Esophagus (tissue), 2 donors: ENCODE results near the gene RPL19. TPM values are rescaled to one million over a fixed set of nuclear protein-coding genes. Genes with fewer than 3 reads are reported as not detected.
"Not testable (repeated sequence)": the region's sequence is repeated elsewhere in the genome, so short reads cannot be mapped to it uniquely, and the experiment has no call there.

Experiments used
- H3K27ac ChIP-seq, 2 donors: one replicate each; pipeline ENCODE4 v1.5.1; 2013; ENCODE audit warnings: low read depth in 2 of 2, mild to moderate bottlenecking in 2 of 2, inconsistent platforms in 1 of 2, low read length in 1 of 2, moderate library complexity in 1 of 2
- H3K27me3 ChIP-seq, 2 donors: one replicate each; pipeline ENCODE4 v1.6.1; 2013; ENCODE audit warnings: low read length in 2 of 2, control low read depth in 1 of 2, mild to moderate bottlenecking in 1 of 2; ENCODE audit not compliant: insufficient read depth in 2 of 2, control insufficient read depth in 1 of 2
- H3K36me3 ChIP-seq, 2 donors: one replicate each; pipeline ENCODE4 v1.6.1; 2013; ENCODE audit warnings: low read length in 1 of 2; ENCODE audit not compliant: control insufficient read depth in 2 of 2, insufficient read depth in 2 of 2
- H3K4me1 ChIP-seq, 2 donors: one replicate each; pipeline ENCODE4 v1.6.1; 2013; ENCODE audit warnings: low read length in 1 of 2; ENCODE audit not compliant: control insufficient read depth in 2 of 2, insufficient read depth in 2 of 2
- H3K4me3 ChIP-seq, 2 donors: one replicate each; pipeline ENCODE4 v1.5.1; 2013; ENCODE audit warnings: low read length in 2 of 2, mild to moderate bottlenecking in 2 of 2, low read depth in 1 of 2, moderate library complexity in 1 of 2
- H3K9me3 ChIP-seq, 2 donors: one replicate each; pipeline ENCODE4 v1.6.1; 2013; ENCODE audit warnings: mild to moderate bottlenecking in 2 of 2, low read depth in 1 of 2, low read length in 1 of 2, moderate library complexity in 1 of 2; ENCODE audit not compliant: control insufficient read depth in 2 of 2, insufficient read depth in 1 of 2
- WGBS, 2 donors: extraction: QIAGEN DNeasy Blood & Tissue Kit; methylation state at CpG; one replicate each; pipeline ENCODE4 v1.1.7; 2013; 5-methylcytosine and 5-hydroxymethylcytosine counted together
- polyA plus RNA-seq, 2 donors: library from polyadenylated mRNA; stranded (reverse); fragments of 200-250 nt; gene quantifications; one replicate each; pipeline ENCODE4 v1.2.3, GENCODE V29; 2013
- donor health status: healthy with polysubstance abuse.
- donor health status: Bipolar disorder and iron deficiency.

The RPL19 gene
- polyA plus RNA-seq, 2 donors, result 2,441 to 3,049 TPM

DNA sequence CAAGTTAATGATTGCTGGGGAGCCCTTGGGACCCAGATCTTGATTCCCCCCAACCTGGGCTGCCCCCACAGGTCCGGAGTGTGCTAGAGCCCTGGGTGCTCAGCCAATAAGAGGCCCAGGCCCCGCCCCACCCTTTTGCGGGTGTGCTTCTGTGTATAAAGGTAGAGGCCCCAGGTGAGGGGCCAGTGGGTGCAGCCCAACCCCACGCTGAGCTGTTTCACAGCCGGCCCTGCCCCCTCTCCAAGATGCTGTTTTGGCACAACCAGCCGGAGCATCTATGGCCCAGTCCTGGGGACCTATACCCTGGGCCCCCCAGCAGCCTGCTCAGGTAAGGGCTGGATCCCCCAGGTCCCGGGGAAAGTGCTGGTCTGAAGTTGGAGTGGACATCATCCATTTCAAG lies 37.5 kb downstream of the RPL19 start:
- Histone ChIP-seq H3K9me3 (no peaks in the 10 kb centered on the region), H3K27me3 (no peaks in the 10 kb centered on the region), H3K4me1 (peaks cover 0 to 4% of the 10 kb centered on the region in 2 donors), H3K36me3 (no peaks in the 10 kb centered on the region), H3K4me3 (no peak overlapping the region), H3K27ac (no peak overlapping the region)
- WGBS, 2 donors, result 70 to 81% methylated on average over 7 of the region's 7 CpGs

DNA sequence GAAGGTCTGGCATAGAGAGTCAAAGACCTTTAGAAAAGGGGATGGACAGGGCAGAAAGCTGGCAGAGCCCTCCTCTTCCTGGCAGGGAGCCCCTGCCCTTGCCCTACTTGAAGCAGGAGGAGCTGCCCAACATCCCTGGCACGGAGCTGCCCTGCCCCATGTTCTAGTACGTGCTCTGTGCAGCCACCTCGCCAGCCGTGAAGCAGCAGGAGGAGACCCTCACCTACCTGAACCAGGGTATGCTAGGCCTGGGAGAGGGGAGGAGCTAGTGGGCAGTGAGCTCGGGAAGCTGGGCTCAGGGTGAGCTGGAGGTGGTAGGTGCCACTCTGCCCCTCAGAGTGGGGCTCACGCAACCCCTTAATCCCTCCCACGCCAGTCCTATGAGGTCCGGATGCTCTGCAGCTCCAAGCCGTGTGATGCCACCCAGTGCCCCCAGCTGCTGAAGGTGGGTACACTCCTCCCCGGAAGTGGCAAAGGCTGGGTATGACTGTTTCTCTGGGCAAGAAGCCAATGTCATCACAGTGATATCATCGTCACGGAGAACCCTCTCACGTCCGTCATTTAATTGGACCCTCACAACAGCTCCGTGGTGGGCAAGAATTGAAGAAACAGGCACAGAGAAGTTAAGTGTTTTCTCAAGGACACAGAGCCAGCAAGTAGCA lies 38.4 kb downstream of the RPL19 start:
- Histone ChIP-seq H3K4me3 (no peak overlapping the region), H3K27me3 (no peaks in the 10 kb centered on the region), H3K9me3 (no peaks in the 10 kb centered on the region), H3K27ac (no peak overlapping the region), H3K36me3 (no peaks in the 10 kb centered on the region), H3K4me1 (peaks cover 0 to 4% of the 10 kb centered on the region in 2 donors)
- 27 to 30% methylated on average over 15 of the region's 15 CpGs for WGBS, 2 donors

DNA sequence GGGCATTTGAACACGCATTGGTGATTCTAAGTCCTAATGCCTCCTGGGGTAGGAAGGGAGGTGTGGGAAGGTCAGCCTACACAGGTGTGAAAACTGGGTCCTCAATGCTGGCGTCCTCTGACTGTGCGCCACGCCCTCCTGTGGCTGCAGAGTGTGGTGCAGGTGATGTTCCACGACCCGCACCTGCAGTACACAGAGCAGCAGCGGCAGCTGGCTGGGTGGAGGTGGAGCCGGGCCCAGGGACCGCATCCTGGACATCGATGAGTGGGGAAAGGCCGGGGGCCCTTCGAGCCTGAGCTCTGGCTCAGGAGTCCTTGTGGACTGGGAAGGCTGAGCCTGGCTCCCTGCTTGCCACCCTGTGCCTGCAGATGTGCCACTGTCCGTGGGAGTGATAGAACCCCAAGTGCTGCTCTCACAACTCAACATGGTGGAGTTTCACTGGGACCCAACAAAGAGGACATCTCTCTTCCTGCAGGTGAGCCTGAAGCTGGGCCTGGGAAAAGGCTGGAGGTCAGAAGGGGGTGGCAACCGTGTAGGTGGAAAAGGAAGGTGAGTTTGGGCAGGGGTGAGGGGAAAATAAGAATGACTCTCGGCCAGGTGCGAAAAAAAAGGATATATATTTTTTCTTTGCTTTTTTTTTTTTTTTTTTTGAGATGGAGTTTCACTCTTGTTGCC lies 39.7 kb downstream of the RPL19 start:
- H3K4me3 ChIP-seq, result no peak overlapping the region
- no peaks in the 10 kb centered on the region for H3K36me3 ChIP-seq
- WGBS, 2 donors, result 25% methylated on average over 16 of the region's 16 CpGs
- peaks cover 0 to 4% of the 10 kb centered on the region in 2 donors for H3K4me1 ChIP-seq
- H3K9me3 ChIP-seq, result no peaks in the 10 kb centered on the region
- H3K27ac ChIP-seq, result no peak overlapping the region
- no peaks in the 10 kb centered on the region for H3K27me3 ChIP-seq

DNA sequence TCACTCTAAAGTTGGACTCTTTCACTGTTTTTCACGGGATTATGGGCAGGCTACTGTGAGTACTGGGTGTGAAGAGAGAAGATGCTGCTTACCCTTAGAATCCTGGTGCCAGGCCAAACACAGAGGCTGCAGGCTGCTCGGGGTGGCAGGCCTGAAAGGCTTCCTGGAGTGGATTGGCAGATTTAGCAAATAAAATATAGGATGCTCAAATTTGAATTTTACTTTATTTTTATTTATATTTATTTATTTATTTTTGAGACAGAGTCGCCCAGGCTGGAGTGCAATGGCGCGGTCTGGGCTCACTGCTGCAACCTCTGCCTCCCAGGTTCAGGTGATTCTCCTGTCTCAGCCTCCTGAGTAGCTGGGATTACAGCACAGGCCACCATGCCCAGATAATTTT lies 40.5 kb downstream of the RPL19 start:
- no peaks in the 10 kb centered on the region for H3K36me3 ChIP-seq
- no peak overlapping the region for H3K4me3 ChIP-seq
- H3K27me3 ChIP-seq, result no peaks in the 10 kb centered on the region
- no peaks in the 10 kb centered on the region for H3K9me3 ChIP-seq
- H3K4me1 ChIP-seq, result peaks cover 0 to 4% of the 10 kb centered on the region in 2 donors
- no peak overlapping the region for H3K27ac ChIP-seq
- 84 to 89% methylated on average over 5 of the region's 5 CpGs for WGBS, 2 donors

DNA sequence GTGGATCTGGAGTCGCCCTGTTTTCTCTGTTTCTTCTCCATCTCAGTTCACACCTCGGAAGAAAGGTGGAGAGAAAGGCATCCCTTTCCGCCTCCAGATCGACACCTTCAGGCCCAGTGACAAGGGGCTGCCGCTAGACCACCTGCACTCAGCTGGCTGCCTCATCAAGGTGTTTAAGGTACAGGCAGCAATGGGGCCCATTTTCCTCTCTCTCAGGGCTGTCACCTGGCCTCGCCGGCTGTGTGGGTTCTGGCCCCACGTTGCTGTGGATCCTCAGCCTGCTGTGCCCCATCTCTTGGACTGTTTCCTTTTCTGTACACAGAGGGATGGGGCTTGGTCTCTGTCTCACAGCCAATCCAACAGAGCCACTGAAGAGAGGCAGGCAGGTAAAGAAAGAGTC lies 43.1 kb downstream of the RPL19 start:
- Histone ChIP-seq H3K27ac (no peak overlapping the region), H3K27me3 (no peaks in the 10 kb centered on the region), H3K36me3 (no peaks in the 10 kb centered on the region), H3K4me3 (no peak overlapping the region), H3K9me3 (no peaks in the 10 kb centered on the region), H3K4me1 (peaks cover 0 to 4% of the 10 kb centered on the region in 2 donors)
- WGBS, 2 donors, result 64 to 67% methylated on average over 8 of the region's 8 CpGs

DNA sequence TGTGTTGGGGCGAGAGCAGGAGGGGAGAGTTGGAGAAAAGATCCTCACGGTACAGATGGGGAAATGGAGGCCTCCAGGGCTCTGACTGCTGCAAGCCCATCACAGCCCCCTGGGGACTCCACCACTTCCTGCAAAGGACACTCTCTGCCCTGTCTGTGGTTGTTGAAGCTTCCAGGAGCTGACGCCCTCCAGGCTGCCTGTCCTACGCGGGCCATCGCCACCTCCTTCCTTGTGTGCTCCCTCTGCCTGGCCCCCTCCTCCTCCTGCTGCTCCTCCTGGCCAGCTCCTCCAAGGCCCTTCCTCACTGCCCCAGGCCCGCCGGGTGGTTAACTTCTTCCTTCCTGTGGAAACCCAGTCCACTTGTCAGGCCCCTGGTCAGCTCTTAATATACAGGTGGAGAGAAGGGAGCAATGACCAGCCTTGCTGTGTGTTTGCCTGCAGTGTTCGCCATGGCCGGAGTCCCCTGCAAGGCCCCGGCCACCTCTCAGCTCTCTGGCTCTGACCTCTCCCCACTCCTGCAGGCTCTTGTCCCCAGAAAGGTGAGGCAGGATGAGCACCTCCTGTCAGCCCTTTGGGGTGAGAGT lies 44.0 kb downstream of the RPL19 start:
- peaks cover 0 to 4% of the 10 kb centered on the region in 2 donors for H3K4me1 ChIP-seq
- no peaks in the 10 kb centered on the region for H3K9me3 ChIP-seq
- no peak overlapping the region for H3K27ac ChIP-seq
- whole genome bisulfite sequencing, 2 donors, result 42 to 50% methylated on average over 11 of the region's 11 CpGs
- no peaks in the 10 kb centered on the region for H3K36me3 ChIP-seq
- H3K27me3 ChIP-seq, result no peaks in the 10 kb centered on the region
- H3K4me3 ChIP-seq, result no peak overlapping the region

DNA sequence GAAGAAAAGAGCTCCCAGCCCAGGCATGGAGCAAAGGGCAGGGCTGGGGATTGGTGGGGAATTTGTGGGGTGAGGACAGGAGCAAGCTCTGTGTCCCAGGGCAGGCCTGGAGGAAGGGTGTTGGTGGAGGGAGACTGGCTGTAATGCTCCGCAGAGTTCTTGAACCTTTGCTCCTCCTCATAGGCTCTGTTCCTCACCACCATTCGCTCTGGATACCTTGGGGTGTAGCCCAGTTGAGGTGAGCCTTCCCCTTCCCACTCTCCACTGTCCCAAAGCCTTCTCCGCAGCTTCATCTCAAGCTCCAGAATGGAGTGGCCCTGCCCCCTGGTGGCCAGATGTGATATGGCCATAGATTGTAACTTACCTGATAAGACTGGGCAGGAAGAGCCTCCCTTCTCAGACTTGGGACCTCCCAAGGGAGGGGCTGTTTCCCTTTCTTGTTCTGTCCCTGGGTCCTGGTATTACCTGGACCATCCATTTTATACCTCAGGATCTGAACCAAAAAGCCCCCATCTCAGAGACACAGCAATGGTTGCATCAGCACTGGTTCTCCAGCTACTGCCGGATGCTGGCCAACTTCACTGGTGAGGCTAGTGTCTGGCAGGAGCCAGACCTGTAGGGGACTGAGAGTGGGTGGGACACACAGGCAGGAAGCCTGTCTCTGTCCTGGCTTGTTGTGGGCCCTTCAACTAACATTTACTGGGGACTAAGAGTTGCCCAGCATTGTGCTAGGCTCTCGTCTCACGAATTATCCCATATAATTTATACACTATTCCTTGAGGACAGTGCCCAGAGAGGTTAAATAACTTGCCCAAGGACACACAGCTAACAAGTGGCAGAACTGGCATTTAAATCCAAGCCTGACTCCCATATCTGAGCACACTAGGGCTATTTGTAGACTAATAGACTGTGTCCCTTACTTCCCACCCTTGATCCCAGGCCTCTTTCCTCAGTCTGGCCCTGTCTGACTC lies 44.8 kb downstream of the RPL19 start:
- H3K36me3 ChIP-seq, result no peaks in the 10 kb centered on the region
- no peaks in the 10 kb centered on the region for H3K27me3 ChIP-seq
- H3K4me1 ChIP-seq, result no peaks in the 10 kb centered on the region
- no peak overlapping the region for H3K27ac ChIP-seq
- WGBS, 2 donors, result 32 to 37% methylated on average over 6 of the region's 6 CpGs
- H3K4me3 ChIP-seq, result no peak overlapping the region
- H3K9me3 ChIP-seq, result no peaks in the 10 kb centered on the region

DNA sequence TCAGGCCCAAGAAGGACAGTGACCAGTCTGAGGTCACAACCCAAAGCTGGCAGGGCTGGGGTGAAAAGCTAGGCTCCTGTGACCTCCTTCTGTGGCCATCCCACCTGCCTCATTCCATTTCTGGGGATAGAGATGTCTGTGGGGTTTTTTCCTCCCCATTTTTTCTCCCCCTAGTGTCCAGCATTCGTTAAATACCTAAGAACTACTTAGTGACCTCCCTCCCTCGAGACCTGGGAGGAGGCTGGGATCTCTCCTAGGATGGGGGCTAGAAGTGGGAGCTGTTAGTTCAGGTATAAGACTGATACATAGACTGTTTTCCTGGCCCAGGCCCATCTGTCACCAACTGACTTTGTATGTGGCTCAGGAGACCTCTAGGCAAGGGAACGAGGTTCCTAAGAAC lies 46.2 kb downstream of the RPL19 start:
- H3K9me3 ChIP-seq, result no peaks in the 10 kb centered on the region
- H3K27me3 ChIP-seq, result no peaks in the 10 kb centered on the region
- no peak overlapping the region for H3K27ac ChIP-seq
- H3K36me3 ChIP-seq, result no peaks in the 10 kb centered on the region
- H3K4me1 ChIP-seq, result no peaks in the 10 kb centered on the region
- H3K4me3 ChIP-seq, result no peak overlapping the region
- 49 to 50% methylated on average over 3 of the region's 3 CpGs for WGBS, 2 donors

DNA sequence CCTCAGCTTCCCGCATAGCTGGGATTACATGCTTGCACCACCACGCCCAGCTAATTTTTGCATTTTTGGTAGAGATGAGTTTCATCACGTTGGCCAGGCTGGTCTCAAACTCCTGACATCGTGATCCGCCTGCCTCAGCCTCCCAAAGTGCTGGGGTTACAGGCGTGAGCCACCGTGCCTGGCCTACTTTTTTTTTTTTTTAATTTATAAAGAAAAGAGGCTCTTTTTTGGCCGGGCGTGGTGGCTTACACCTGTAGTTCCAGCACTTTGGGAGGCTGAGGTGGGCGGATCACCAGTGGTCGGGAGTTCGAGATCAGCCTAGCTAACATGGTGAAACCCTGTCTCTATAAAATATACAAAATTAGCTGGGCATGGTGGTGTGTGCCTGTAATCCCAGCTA lies 50.0 kb downstream of the RPL19 start:
- not testable (repeated sequence) for H3K4me1 ChIP-seq, H3K36me3 ChIP-seq, H3K27me3 ChIP-seq, H3K4me3 ChIP-seq, H3K9me3 ChIP-seq, H3K27ac ChIP-seq
- 94 to 95% methylated on average over 12 of the region's 12 CpGs for WGBS, 2 donors
